Measurements from ENCODE around the gene AQP1. TPM values are rescaled to one million over a fixed set of nuclear protein-coding genes. Genes with fewer than 3 reads are reported as not detected.

AQP1 gene
- total RNA-seq, 1 experiment from 2014 or later: not detected

DNA sequence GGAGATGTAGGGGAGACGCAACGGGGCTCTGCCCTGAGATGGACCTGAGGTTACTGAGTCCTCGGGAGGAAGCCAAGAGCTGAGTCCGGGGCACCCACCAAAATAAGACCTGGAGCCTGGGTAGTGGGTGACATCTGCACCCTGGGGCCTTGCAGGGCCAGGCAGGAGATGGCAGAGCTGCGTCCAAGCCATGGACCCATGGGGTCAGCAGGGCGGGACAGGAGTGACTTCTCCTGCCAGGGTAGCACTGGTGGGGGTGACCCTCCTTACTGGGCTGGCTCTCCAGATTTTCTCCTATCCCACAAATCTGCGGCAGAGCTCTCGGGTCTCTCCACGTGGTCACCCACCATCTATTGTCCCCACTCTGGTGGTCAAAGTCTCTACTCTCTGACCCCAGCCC, 54.2 kb downstream of the AQP1 start:
- H3K36me3 Mint-ChIP-seq (ENCODE audit: insufficient read depth, unreplicated experiment): no peaks in the 10 kb centered on the region
- H3K27me3 Mint-ChIP-seq (ENCODE audit: insufficient read depth, unreplicated experiment): peaks cover 61% of the 10 kb centered on the region
- H3K4me3 Mint-ChIP-seq (ENCODE audit: unreplicated experiment): no peak overlapping the region
- CTCF ChIA-PET: interaction anchor here (1.2 kb wide), 1 partner anchor 12 kb away, joined by 3 read pairs; no protein-coding TSS in a partner anchor
- TF ChIP-seq, protein P1, sequence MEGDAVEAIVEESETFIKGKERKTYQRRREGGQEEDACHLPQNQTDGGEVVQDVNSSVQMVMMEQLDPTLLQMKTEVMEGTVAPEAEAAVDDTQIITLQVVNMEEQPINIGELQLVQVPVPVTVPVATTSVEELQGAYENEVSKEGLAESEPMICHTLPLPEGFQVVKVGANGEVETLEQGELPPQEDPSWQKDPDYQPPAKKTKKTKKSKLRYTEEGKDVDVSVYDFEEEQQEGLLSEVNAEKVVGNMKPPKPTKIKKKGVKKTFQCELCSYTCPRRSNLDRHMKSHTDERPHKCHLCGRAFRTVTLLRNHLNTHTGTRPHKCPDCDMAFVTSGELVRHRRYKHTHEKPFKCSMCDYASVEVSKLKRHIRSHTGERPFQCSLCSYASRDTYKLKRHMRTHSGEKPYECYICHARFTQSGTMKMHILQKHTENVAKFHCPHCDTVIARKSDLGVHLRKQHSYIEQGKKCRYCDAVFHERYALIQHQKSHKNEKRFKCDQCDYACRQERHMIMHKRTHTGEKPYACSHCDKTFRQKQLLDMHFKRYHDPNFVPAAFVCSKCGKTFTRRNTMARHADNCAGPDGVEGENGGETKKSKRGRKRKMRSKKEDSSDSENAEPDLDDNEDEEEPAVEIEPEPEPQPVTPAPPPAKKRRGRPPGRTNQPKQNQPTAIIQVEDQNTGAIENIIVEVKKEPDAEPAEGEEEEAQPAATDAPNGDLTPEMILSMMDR (IDR thresholded peaks at IDR 0.05; ENCODE audit: unreplicated experiment): no peak
- no peaks in the 10 kb centered on the region for H3K4me1 Mint-ChIP-seq (ENCODE audit: insufficient read depth, unreplicated experiment)
- no peaks in the 10 kb centered on the region for H3K9me3 Mint-ChIP-seq (ENCODE audit: unreplicated experiment)
- no peak overlapping the region for H3K27ac Mint-ChIP-seq (ENCODE audit: low read depth, unreplicated experiment)
- no TSS peak for BruUV-seq (replicated peaks)
- intact Hi-C loops (cut with micrococcal nuclease): no loop called here
- DNase-seq (ENCODE audit: unreplicated experiment): no peak
- POLR2A ChIA-PET: no interaction called here

DNA sequence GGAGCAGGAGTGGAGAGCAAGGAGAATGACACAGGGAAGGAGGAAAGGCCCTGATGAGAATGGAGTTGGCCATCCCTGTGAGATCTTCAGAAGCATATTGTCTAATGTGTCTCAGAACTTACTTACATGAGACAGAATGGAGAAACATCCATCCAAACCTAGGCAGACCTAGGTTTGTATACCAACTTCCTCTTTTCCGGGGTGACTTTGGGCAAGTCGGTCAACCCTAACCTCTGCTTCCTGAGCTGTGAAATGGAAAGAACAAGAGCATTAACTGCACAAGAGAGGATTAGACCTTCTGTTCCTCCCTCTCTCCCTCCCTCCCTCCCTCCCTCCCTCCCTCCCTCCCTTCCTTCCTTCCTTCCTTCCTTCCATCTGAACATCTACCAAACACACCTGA, 56.6 kb downstream of the AQP1 start:
- intact Hi-C loops (cut with micrococcal nuclease): no loop called here
- H3K27me3 Mint-ChIP-seq (ENCODE audit: insufficient read depth, unreplicated experiment): peaks cover 61% of the 10 kb centered on the region
- no peak overlapping the region for H3K4me3 Mint-ChIP-seq (ENCODE audit: unreplicated experiment)
- H3K27ac Mint-ChIP-seq (ENCODE audit: low read depth, unreplicated experiment): no peak overlapping the region
- no peaks in the 10 kb centered on the region for H3K36me3 Mint-ChIP-seq (ENCODE audit: insufficient read depth, unreplicated experiment)
- TF ChIP-seq, protein P1 (IDR thresholded peaks at IDR 0.05; ENCODE audit: unreplicated experiment): no peak
- no TSS peak for BruUV-seq (replicated peaks)
- POLR2A ChIA-PET: no interaction called here
- DNase-seq (ENCODE audit: unreplicated experiment): no peak
- H3K4me1 Mint-ChIP-seq (ENCODE audit: insufficient read depth, unreplicated experiment): no peaks in the 10 kb centered on the region
- H3K9me3 Mint-ChIP-seq (ENCODE audit: unreplicated experiment): no peaks in the 10 kb centered on the region
- CTCF ChIA-PET: interaction anchor here (0.6 to 1.8 kb wide), 3 partner anchors 10 to 30 kb away, joined by 3 to 7 read pairs (median 5); no protein-coding TSS in a partner anchor

DNA sequence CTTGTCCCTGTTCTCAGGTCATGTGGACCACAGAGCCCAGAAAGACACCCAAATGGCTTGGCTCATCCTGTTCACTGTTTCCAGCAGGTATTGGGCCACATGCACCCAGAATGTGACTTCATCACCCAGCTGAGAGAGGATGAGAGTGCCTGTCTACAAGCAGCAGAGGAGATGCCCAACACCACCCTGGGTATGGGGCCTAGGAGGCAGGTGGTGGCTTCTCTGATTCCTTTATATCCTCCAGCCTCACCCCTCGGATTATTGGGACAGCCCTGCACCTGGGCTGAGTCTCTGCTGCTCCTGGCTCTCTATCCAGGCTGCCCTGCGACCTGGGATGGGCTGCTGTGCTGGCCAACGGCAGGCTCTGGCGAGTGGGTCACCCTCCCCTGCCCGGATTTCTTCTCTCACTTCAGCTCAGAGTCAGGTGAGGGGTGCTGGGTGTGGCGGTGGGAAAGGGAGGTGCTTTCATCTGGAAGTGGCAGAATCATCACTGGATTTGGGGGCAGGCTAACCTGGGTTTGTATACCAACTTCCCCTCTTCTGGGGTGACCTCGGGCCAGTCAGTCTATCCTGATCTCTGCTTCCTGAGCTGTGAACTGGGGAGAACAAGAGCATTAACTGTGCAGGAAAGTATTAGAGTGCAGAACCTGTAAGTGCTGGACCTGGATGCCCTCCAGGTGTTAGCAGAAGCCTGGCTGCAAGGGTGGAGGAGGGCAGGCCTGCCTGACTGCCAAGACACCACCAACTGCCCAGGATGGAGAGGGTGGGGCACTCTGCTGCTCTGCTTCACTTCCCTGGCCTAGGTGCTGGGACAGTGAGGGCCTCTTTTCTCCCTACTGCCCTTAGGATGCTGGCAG, 57.3 kb downstream of the AQP1 start:
- H3K9me3 Mint-ChIP-seq (ENCODE audit: unreplicated experiment): no peaks in the 10 kb centered on the region
- TF ChIP-seq, protein P1 (IDR thresholded peaks at IDR 0.05; ENCODE audit: unreplicated experiment): no peak
- H3K4me3 Mint-ChIP-seq (ENCODE audit: unreplicated experiment): no peak overlapping the region
- BruUV-seq (replicated peaks): no TSS peak
- ChIA-PET POLR2A (interaction anchor here (0.6 kb wide), 1 partner anchor 311 kb away, joined by 3 read pairs; no protein-coding TSS in a partner anchor), CTCF (interaction anchor here (0.6 to 1.8 kb wide), 4 partner anchors 10 to 49 kb away, joined by 3 to 7 read pairs (median 4); no protein-coding TSS in a partner anchor)
- no peaks in the 10 kb centered on the region for H3K36me3 Mint-ChIP-seq (ENCODE audit: insufficient read depth, unreplicated experiment)
- intact Hi-C loops (cut with micrococcal nuclease): no loop called here
- no peaks in the 10 kb centered on the region for H3K4me1 Mint-ChIP-seq (ENCODE audit: insufficient read depth, unreplicated experiment)
- H3K27ac Mint-ChIP-seq (ENCODE audit: low read depth, unreplicated experiment): no peak overlapping the region
- H3K27me3 Mint-ChIP-seq (ENCODE audit: insufficient read depth, unreplicated experiment): peaks cover 57% of the 10 kb centered on the region
- no peak for DNase-seq (ENCODE audit: unreplicated experiment)

DNA sequence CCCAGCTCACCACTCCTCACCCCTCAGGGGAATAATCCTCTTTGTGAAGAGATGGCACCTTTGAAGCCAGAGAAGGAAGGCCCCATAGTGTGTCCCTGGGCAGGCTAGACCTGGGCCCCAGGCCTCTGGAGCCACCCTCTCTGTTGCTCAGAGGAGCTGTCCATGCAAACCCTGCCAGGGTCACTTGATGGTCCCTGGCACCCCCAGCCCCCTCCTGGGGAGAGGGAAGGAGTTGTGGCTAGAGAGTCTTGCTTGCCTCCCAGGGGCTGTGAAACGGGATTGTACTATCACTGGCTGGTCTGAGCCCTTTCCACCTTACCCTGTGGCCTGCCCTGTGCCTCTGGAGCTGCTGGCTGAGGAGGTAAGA, 57.9 kb downstream of the AQP1 start:
- Mint-ChIP-seq H3K4me1 (ENCODE audit: insufficient read depth, unreplicated experiment) (no peaks in the 10 kb centered on the region), H3K4me3 (ENCODE audit: unreplicated experiment) (no peak overlapping the region), H3K27ac (ENCODE audit: low read depth, unreplicated experiment) (no peak overlapping the region), H3K9me3 (ENCODE audit: unreplicated experiment) (no peaks in the 10 kb centered on the region), H3K27me3 (ENCODE audit: insufficient read depth, unreplicated experiment) (peaks cover 52% of the 10 kb centered on the region), H3K36me3 (ENCODE audit: insufficient read depth, unreplicated experiment) (no peaks in the 10 kb centered on the region)
- no peak for DNase-seq (ENCODE audit: unreplicated experiment)
- TF ChIP-seq, protein P1 (IDR thresholded peaks at IDR 0.05; ENCODE audit: unreplicated experiment): no peak
- intact Hi-C loops (cut with micrococcal nuclease): no loop called here
- POLR2A ChIA-PET: interaction anchor here (0.6 kb wide), 2 partner anchors 200 to 311 kb away, joined by 3 read pairs; no protein-coding TSS in a partner anchor
- CTCF ChIA-PET: interaction anchor here (0.6 to 1.8 kb wide), 4 partner anchors 9 to 48 kb away, joined by 3 to 7 read pairs (median 4); no protein-coding TSS in a partner anchor
- BruUV-seq (replicated peaks): no TSS peak
